Osteocyte (in vitro differentiated cells): ENCODE data around the gene PARD3B. TPM values are rescaled to one million over a fixed set of nuclear protein-coding genes. Genes with fewer than 3 reads are reported as not detected.

Experiments
- DNase-seq: peaks from one replicate; pipeline ENCODE4 v3.0.0; 2021; ENCODE audit warnings: mixed read lengths; ENCODE audit not compliant: unreplicated experiment; ENCODE audit errors: extremely low spot score
- H3K27ac Mint-ChIP-seq: one replicate; pipeline ENCODE4 v1.8.0; 2021; ENCODE audit warnings: mild to moderate bottlenecking, mixed read lengths; ENCODE audit not compliant: unreplicated experiment
- H3K27me3 Mint-ChIP-seq: one replicate; pipeline ENCODE4 v1.8.0; 2021; ENCODE audit warnings: mixed read lengths; ENCODE audit not compliant: unreplicated experiment
- H3K36me3 Mint-ChIP-seq: one replicate; pipeline ENCODE4 v1.8.0; 2021; ENCODE audit warnings: mixed read lengths; ENCODE audit not compliant: unreplicated experiment
- H3K4me1 Mint-ChIP-seq: one replicate; pipeline ENCODE4 v1.8.0; 2021; ENCODE audit warnings: mixed read lengths; ENCODE audit not compliant: unreplicated experiment
- H3K4me3 Mint-ChIP-seq: one replicate; pipeline ENCODE4 v1.8.0; 2021; ENCODE audit warnings: mild to moderate bottlenecking, moderate library complexity, mixed read lengths; ENCODE audit not compliant: unreplicated experiment
- H3K9me3 Mint-ChIP-seq: one replicate; pipeline ENCODE4 v1.8.0; 2021; ENCODE audit warnings: mixed read lengths; ENCODE audit not compliant: unreplicated experiment
- total RNA-seq: library from RNA; stranded (reverse); gene quantifications from 2 replicates; pipeline ENCODE4 v1.2.1, GENCODE V29; 2021
- TF ChIP-seq, protein P1 (sequence below): fragments of 200-600 bp; sonication (generic); IDR thresholded peaks from 2 replicates; pipeline ENCODE4 v1.5.0; 2021; ENCODE audit warnings: antibody characterized with exemption, mild to moderate bottlenecking, moderate library complexity

The PARD3B gene
- total RNA-seq, 1 donor from 2014 or later, result 26.7 TPM

DNA sequence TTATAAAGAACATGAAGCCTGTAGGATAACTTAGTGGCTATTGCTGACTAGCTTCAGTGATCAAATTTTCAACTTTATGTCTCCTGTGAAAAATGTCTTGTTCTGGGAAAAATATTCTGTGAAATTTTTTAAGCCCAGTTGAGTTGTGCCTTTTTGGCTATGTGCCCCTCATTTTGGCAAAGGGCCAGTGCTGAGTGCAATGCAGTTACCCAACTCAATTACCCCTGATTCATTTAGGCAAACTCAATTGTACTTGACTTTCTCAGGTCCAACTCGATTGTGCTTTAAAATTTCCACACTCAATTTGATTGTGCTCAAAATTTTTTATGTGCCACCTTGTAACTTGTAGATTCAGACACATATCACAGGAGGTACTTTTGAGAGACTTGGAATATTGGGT, 588.3 kb downstream of the PARD3B start:
- no peak for DNase-seq
- no peaks in the 10 kb centered on the region for H3K27me3 Mint-ChIP-seq
- peaks cover 5% of the 10 kb centered on the region for H3K36me3 Mint-ChIP-seq
- no peak overlapping the region for H3K27ac Mint-ChIP-seq
- TF ChIP-seq, protein P1, sequence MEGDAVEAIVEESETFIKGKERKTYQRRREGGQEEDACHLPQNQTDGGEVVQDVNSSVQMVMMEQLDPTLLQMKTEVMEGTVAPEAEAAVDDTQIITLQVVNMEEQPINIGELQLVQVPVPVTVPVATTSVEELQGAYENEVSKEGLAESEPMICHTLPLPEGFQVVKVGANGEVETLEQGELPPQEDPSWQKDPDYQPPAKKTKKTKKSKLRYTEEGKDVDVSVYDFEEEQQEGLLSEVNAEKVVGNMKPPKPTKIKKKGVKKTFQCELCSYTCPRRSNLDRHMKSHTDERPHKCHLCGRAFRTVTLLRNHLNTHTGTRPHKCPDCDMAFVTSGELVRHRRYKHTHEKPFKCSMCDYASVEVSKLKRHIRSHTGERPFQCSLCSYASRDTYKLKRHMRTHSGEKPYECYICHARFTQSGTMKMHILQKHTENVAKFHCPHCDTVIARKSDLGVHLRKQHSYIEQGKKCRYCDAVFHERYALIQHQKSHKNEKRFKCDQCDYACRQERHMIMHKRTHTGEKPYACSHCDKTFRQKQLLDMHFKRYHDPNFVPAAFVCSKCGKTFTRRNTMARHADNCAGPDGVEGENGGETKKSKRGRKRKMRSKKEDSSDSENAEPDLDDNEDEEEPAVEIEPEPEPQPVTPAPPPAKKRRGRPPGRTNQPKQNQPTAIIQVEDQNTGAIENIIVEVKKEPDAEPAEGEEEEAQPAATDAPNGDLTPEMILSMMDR, result no peak
- H3K9me3 Mint-ChIP-seq, result no peaks in the 10 kb centered on the region
- H3K4me1 Mint-ChIP-seq, result peaks cover 2% of the 10 kb centered on the region
- H3K4me3 Mint-ChIP-seq, result no peak overlapping the region

DNA sequence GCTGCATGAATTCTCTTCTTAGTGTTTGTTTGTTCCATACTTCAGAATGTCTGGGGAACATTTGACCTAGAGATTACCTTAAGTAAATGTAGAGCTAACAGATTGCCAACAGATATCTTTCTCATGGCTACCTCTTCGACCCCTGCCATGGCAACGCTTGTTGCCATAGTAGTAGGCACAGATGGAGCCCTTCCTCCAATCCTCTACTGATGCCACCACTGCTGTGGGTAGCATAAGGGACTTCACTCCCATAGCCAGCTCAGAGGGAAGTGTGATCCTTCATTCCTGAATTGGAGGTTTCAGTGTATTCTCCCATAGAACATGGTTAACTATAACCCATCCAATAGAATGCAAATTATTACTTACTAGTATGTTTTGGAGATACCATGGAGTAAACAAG, 593.5 kb downstream of the PARD3B start:
- Mint-ChIP-seq H3K27me3 (no peaks in the 10 kb centered on the region), H3K27ac (no peak overlapping the region), H3K36me3 (peaks cover 2% of the 10 kb centered on the region), H3K4me3 (no peak overlapping the region), H3K4me1 (peaks cover 22% of the 10 kb centered on the region), H3K9me3 (no peaks in the 10 kb centered on the region)
- TF ChIP-seq, protein P1, result no peak
- no peak for DNase-seq

DNA sequence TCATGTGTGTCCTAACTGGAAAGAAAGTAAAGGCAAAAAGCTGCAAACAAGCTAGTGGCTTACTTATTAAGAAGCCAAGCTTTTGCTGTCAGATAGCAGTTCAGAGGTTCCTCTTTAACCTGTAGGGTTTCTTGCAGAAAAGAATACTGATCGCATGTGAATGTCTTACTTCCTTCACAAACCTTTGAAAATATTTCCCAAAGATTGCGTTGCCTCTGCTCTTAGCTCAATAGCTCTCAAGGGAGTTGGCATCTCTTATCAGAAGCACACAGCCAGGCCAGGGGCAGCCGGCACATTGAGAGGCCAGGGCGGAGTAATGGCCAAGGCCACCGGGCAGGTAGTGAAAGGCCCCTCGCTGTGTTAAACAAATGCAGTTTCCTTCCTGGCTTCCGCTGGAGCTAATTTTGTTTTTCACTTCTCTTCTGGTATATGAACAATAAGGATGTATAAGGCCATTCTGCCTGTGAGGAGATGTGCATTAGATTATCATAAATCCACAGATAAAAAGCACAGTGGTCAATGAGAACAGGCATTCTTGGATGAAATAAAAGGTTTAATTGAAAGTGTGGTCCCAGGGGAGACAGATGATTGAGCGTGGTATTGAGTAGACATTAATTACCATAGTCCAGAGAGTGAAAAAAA, 594.7 kb downstream of the PARD3B start:
- TF ChIP-seq, protein P1, result no peak
- no peak for DNase-seq
- Mint-ChIP-seq H3K36me3 (peaks cover 2% of the 10 kb centered on the region), H3K4me1 (peaks cover 22% of the 10 kb centered on the region), H3K9me3 (peaks cover 6% of the 10 kb centered on the region), H3K27ac (no peak overlapping the region), H3K27me3 (no peaks in the 10 kb centered on the region), H3K4me3 (no peak overlapping the region)

DNA sequence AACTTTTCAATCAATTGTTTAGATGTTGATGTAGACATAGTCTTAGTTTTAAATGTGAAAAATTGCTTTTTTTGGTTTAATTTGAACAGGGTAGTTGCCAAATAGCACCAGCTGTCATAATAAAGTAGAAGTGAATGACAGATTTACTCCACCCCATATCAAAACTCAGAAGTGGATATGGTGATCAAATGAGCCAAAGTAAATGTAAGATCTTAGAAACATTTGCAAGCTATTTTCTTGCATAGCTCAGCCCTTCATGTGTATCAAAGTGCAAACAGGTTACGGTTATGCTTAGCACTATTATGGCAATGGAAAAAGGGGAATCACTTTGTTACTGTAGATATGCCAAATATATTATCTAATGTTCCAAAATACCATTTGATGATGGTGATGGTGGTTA, 596.1 kb downstream of the PARD3B start:
- Mint-ChIP-seq H3K4me3 (no peak overlapping the region), H3K36me3 (peaks cover 5% of the 10 kb centered on the region), H3K27me3 (no peaks in the 10 kb centered on the region), H3K27ac (peak overlapping the region; percentile 48), H3K9me3 (peaks cover 6% of the 10 kb centered on the region), H3K4me1 (peaks cover 22% of the 10 kb centered on the region)
- TF ChIP-seq, protein P1, result no peak
- no peak for DNase-seq

DNA sequence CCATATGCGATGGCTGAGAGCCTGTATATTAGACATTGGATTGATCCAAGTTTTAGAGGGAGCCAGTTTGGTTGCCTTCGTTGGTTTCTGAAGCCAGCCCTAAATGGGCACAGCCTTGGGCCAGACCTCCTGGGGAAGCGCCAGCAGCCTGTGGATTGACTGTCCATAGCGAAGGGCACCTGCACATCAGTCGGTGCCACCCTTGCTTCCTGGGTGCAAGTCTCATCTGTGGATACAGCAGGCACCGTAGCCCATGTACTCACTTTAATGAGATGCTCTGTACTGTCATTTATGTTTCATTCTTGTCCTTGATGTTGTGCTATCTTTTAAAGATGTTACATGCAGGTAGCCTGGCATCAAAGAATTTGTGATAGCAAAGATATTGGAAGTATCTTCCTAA, 600.6 kb downstream of the PARD3B start:
- Mint-ChIP-seq H3K4me1 (peaks cover 12% of the 10 kb centered on the region), H3K36me3 (peaks cover 3% of the 10 kb centered on the region), H3K9me3 (peaks cover 6% of the 10 kb centered on the region), H3K27ac (no peak overlapping the region), H3K4me3 (no peak overlapping the region), H3K27me3 (no peaks in the 10 kb centered on the region)
- no peak for DNase-seq
- TF ChIP-seq, protein P1, result no peak
